Natural killer cell (primary cell): ENCODE data around the gene AGER. TPM values are rescaled to one million over a fixed set of nuclear protein-coding genes. Genes with fewer than 3 reads are reported as not detected.

Experiments
- ATAC-seq, 3 donors: fragments of 150-1000 bp in 2 of 3; fragments of 200-7000 bp in 1 of 3; cut with Tn5 transposase; 1 replicate in 1 of 3; 2 replicates in 2 of 3; pipeline ENCODE4 v1.10.0; 2021; ENCODE audit warnings: mild to moderate bottlenecking in 2 of 3, moderate library complexity in 2 of 3
- DNase-seq, 2 donors: peaks; one replicate each; pipeline versions ENCODE4 v3.0.0 to v3.0.0-alpha.2; 2013 to 2021; ENCODE audit warnings: mixed read lengths in 1 of 2
- H3K27ac ChIP-seq: one replicate; pipeline ENCODE4 v1.5.1; 2013; ENCODE audit warnings: mild to moderate bottlenecking, low read length
- H3K27me3 ChIP-seq: one replicate; pipeline ENCODE4 v1.6.1; 2013; ENCODE audit warnings: low read length; ENCODE audit not compliant: control insufficient read depth, insufficient read depth
- H3K36me3 ChIP-seq: one replicate; pipeline ENCODE4 v1.6.1; 2013; ENCODE audit warnings: low read length; ENCODE audit not compliant: control insufficient read depth, insufficient read depth
- H3K4me1 ChIP-seq: one replicate; pipeline ENCODE4 v1.6.1; 2013; ENCODE audit warnings: low read length; ENCODE audit not compliant: control insufficient read depth, insufficient read depth
- H3K4me3 ChIP-seq: one replicate; pipeline ENCODE4 v1.5.1; 2013; ENCODE audit warnings: low read length
- H3K9me3 ChIP-seq: one replicate; pipeline ENCODE4 v1.6.1; 2013; ENCODE audit warnings: low read length; ENCODE audit not compliant: control insufficient read depth, insufficient read depth
- H3K27ac Mint-ChIP-seq, 2 donors: one replicate each; pipeline ENCODE4 v1.8.0; 2022; ENCODE audit warnings: mild to moderate bottlenecking in 2 of 2, mixed read lengths in 2 of 2, moderate library complexity in 1 of 2
- H3K27me3 Mint-ChIP-seq, 2 donors: one replicate each; pipeline ENCODE4 v1.8.0; 2022; ENCODE audit warnings: low read depth in 2 of 2, mixed read lengths in 2 of 2
- H3K36me3 Mint-ChIP-seq: one replicate; pipeline ENCODE4 v1.8.0; 2022; ENCODE audit warnings: mixed read lengths
- H3K4me1 Mint-ChIP-seq, 2 donors: one replicate each; pipeline ENCODE4 v1.8.0; 2022; ENCODE audit warnings: mixed read lengths in 2 of 2
- H3K4me3 Mint-ChIP-seq: one replicate; pipeline ENCODE4 v1.8.0; 2022; ENCODE audit warnings: mild to moderate bottlenecking, moderate library complexity, mixed read lengths
- H3K9me3 Mint-ChIP-seq, 2 donors: one replicate each; pipeline ENCODE4 v1.8.0; 2022; ENCODE audit warnings: mixed read lengths in 2 of 2
- CTCF ChIP-seq: fragments of 200-600 bp; IDR thresholded peaks from one replicate; pipeline ENCODE4 v1.8.0; 2022; ENCODE audit warnings: antibody characterized with exemption
- WGBS: methylation state at CpG from one replicate; pipeline ENCODE4 v1.1.7; 2013; ENCODE audit warnings: missing lambda C conversion rate; ENCODE audit not compliant: insufficient coverage; 5-methylcytosine and 5-hydroxymethylcytosine counted together
- intact Hi-C: fragments of 100-400 bp; cut with micrococcal nuclease; formaldehyde crosslinking; loops from one replicate; pipeline ENCODE4 v1.14.2; 2022
- total RNA-seq, 4 donors: library from RNA; stranded (reverse); fragments of 120-200 nt in 1 of 4; gene quantifications; one replicate each; pipeline versions ENCODE4 v1.2.3 to v1.2.4, GENCODE V29; 2013 to 2022

Gene AGER
- total RNA-seq, 3 donors from 2014 or later (not counting 1 experiment from before 2014, with no cell fraction given) = 19.0 to 25.1 (median 22.9) TPM

DNA sequence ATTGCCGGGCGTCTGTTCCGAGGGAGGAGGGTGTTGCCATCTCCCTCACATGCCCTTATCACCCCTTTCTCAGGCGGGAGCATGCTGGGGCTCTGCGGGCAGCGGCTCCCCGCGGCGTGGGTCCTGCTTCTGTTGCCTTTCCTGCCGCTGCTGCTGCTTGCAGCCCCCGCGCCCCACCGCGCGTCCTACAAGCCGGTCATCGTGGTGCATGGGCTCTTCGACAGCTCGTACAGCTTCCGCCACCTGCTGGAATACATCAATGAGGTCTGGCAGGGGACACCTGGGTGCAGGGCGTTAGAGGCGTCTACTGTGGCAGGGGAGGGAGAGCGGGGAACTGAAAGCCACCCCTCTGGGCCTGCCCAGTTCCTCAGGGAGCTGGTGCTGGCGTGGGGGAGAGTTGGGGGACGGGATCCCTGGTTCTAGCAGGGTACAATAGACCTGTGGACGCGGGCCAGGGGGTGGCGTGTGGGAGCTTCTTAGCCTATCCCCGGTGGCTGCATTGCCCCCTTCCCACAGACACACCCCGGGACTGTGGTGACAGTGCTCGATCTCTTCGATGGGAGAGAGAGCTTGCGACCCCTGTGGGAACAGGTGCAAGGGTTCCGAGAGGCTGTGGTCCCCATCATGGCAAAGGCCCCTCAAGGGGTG lies 29.4 kb downstream of the AGER start:
- peak; percentile 67 to 82 (median 73) for ATAC-seq
- WGBS = 3% methylated on average over 34 of the region's 34 CpGs
- Histone ChIP-seq H3K36me3 (peaks cover 9% of the 10 kb centered on the region), H3K9me3 (no peaks in the 10 kb centered on the region), H3K4me1 (peaks cover 29% of the 10 kb centered on the region), H3K27me3 (peaks cover 8% of the 10 kb centered on the region), H3K4me3 (peak overlapping the region; percentile 68), H3K27ac (peak overlapping the region; percentile 68)
- H3K27me3 Mint-ChIP-seq = peaks cover 8 to 15% of the 10 kb centered on the region in 2 donors
- peaks cover 6% of the 10 kb centered on the region for H3K36me3 Mint-ChIP-seq
- peak; percentile 61 to 83 for DNase-seq
- peaks cover 35 to 45% of the 10 kb centered on the region in 2 donors for H3K4me1 Mint-ChIP-seq
- H3K9me3 Mint-ChIP-seq = no peaks in the 10 kb centered on the region
- intact Hi-C loops = loop anchor here (1.0 to 2.0 kb wide), 5 partner anchors 24 to 68 kb away; partner anchors contain the start of genes FKBPL and RNF5
- peak overlapping the region; percentile 96 for H3K4me3 Mint-ChIP-seq
- peak; percentile 59 for TF ChIP-seq CTCF
- peak overlapping the region; percentile 90 to 98 for H3K27ac Mint-ChIP-seq

DNA sequence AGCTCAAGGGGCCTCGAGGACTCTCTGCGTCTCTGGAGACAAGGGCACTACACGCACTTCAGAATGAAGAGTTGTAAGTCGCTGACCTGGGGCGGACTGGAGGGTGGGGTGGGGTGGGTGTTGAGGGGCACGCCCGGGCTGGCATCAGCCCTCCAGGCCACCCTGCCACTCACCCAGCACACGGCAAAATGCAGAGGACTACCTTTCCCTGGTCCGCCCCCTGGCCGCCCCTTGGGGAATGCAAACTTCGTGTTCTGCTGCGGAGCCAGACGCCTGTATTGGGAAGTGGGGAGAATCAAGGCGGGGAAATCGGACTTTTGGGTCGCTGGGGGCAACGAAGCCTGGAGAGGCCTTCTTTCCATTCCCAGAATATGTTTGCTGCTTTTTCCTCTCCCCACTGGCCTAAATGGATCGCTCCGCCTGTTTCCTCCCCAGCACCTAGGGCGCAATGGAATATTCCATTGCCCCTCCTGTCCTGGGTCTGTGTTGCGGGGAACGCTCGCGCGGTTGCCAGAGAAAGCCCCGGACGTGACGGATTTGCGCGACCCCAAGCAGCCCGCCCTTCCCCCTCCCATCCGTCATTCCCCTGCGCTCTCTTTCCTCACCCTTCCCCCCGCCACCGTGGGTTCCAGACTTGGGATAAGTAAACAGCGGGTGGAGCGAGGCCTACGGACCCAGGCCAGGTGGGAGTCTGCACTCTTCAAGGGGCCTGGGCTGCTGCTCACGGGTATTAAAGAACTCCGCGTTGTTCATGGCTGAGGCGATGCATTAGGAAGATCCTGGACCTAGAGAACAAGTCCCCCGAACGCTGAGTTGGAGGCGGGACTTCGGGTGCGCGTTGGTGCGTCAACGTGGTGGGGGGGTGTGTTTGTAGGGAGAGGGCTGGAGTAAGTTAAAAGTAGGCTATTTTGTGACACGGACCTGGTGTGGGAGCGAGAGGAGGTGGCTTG lies 30.2 kb downstream of the AGER start, which contains the start of gene PPT2:
Gene PPT2 (plus strand): TSS at position 578 of the 950 bp plus-strand sequence. CDS start 454 bp downstream, outside the sequence.
- intact Hi-C loops = loop anchor here (1.0 to 2.0 kb wide), 5 partner anchors 24 to 67 kb away; partner anchors contain the start of genes FKBPL and RNF5
- Histone ChIP-seq H3K36me3 (peaks cover 9% of the 10 kb centered on the region), H3K27ac (peak within 1 kb of the TSS; percentile 68), H3K4me1 (peaks cover 37% of the 10 kb centered on the region), H3K27me3 (peaks cover 12% of the 10 kb centered on the region), H3K4me3 (peak within 1 kb of the TSS; percentile 68), H3K9me3 (no peaks in the 10 kb centered on the region)
- Mint-ChIP-seq H3K9me3 (no peaks in the 10 kb centered on the region), H3K4me3 (peak within 1 kb of the TSS; percentile 96), H3K4me1 (peaks cover 38 to 49% of the 10 kb centered on the region in 2 donors), H3K27me3 (peaks cover 10 to 19% of the 10 kb centered on the region in 2 donors), H3K27ac (peak within 1 kb of the TSS; percentile 90 to 98), H3K36me3 (peaks cover 6% of the 10 kb centered on the region)
- WGBS = 6% methylated on average over 52 of the region's 52 CpGs
- ATAC-seq (peak; percentile 74 to 84 (median 78)), DNase-seq (peak; percentile 74 to 90)
- TF ChIP-seq CTCF = no peak

DNA sequence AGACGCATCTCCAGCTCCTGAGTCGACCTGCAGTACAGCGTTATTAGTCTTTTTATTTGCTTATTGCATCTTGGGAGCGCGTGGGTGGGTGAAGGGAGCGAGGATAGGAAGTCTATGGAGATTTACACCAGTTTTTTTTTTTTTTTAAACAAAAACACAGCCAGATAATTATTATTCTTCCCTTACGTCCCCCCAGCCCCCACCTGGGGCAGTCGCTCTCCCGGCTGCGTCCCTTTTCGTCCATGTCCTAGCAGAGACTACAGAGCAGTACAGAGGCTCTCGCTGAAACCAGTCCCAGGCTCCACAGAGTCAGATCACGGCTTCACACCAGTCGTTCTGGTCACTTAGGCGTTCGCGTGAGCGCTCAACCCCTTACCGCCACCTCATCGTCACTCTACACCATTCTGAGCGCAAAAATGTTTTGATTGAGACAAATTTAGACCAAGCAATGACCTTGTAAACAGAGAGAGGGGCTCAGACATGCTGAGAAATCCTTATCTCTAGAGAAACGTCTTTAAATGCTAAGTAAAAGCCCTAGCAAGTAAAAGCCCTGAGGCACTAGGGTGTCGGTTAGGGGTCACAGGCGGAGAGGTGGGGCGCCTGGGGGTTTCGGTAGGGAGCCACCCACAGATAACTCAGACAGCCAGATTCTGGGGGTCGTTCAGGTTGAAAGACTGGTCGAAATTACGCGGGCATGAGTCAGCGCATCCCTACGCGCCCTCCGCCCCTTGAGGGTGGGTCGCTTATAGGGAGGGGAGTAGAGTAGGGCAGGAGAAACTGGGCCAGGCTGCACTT lies 31.1 kb downstream of the AGER start:
- ATAC-seq = no peak
- Histone ChIP-seq H3K9me3 (no peaks in the 10 kb centered on the region), H3K4me1 (peaks cover 45% of the 10 kb centered on the region), H3K4me3 (no peak overlapping the region), H3K27ac (peak overlapping the region; percentile 53), H3K36me3 (peaks cover 2% of the 10 kb centered on the region), H3K27me3 (peaks cover 19% of the 10 kb centered on the region)
- intact Hi-C loops = no loop called here
- H3K27me3 Mint-ChIP-seq = peaks cover 19 to 27% of the 10 kb centered on the region in 2 donors
- no peak for TF ChIP-seq CTCF
- H3K9me3 Mint-ChIP-seq = no peaks in the 10 kb centered on the region
- H3K4me3 Mint-ChIP-seq = peak overlapping the region; percentile 78
- peak overlapping the region; percentile 90 to 98 for H3K27ac Mint-ChIP-seq
- H3K36me3 Mint-ChIP-seq = no peaks in the 10 kb centered on the region
- 61% methylated on average over 31 of the region's 35 CpGs for WGBS
- no peak for DNase-seq
- peaks cover 46 to 58% of the 10 kb centered on the region in 2 donors for H3K4me1 Mint-ChIP-seq
